Psoas muscle (tissue), 8 donors: ENCODE measurements around the gene OR9G1. TPM values are rescaled to one million over a fixed set of nuclear protein-coding genes. Genes with fewer than 3 reads are reported as not detected.
"Not testable (repeated sequence)": the region's sequence is repeated elsewhere in the genome, so short reads cannot be mapped to it uniquely, and the experiment has no call there.

Source experiments
- ATAC-seq, 4 donors: fragments of 200-7000 bp; cut with Tn5 transposase; one replicate each; pipeline ENCODE4 v1.9.1; 2020; ENCODE audit warnings: moderate library complexity in 3 of 4, mild to moderate bottlenecking in 2 of 4
- DNase-seq, 2 donors: peaks; one replicate each; pipeline ENCODE4 v3.0.0-alpha.2; 2020
- H3K27ac ChIP-seq: fragments of 200-600 bp; one replicate; pipeline ENCODE4 v1.8.0; 2022
- H3K27me3 ChIP-seq, 3 donors: fragments of 200-600 bp in 1 of 3; one replicate each; pipeline versions ENCODE4 v1.6.1 to v1.8.0; 2013 to 2022; ENCODE audit warnings: low read length in 2 of 3, mild to moderate bottlenecking in 2 of 3, moderate library complexity in 1 of 3; ENCODE audit not compliant: insufficient read depth in 3 of 3
- H3K36me3 ChIP-seq, 2 donors: fragments of 200-600 bp in 1 of 2; one replicate each; pipeline versions ENCODE4 v1.6.1 to v1.8.0; 2013 to 2022; ENCODE audit warnings: low read depth in 1 of 2, mild to moderate bottlenecking in 1 of 2, moderate library complexity in 1 of 2; ENCODE audit not compliant: insufficient read depth in 1 of 2
- H3K4me1 ChIP-seq: fragments of 200-600 bp; one replicate; pipeline ENCODE4 v1.8.0; 2022
- H3K4me3 ChIP-seq: fragments of 200-600 bp; one replicate; pipeline ENCODE4 v1.8.0; 2022; ENCODE audit warnings: mild to moderate bottlenecking
- H3K9me3 ChIP-seq: fragments of 200-600 bp; one replicate; pipeline ENCODE4 v1.8.0; 2022
- CTCF ChIP-seq: fragments of 200-600 bp; IDR thresholded peaks from one replicate; pipeline ENCODE4 v1.8.0; 2022; ENCODE audit warnings: antibody characterized with exemption
- WGBS, 3 donors: extraction: QIAGEN DNeasy Blood & Tissue Kit; methylation state at CpG; one replicate each; pipeline versions ENCODE4 v1.1.6 to v1.1.7; 2013; 5-methylcytosine and 5-hydroxymethylcytosine counted together
- intact Hi-C, 2 donors: fragments of 100-400 bp; cut with DNase I; formaldehyde crosslinking; loops; one replicate each; pipeline versions ENCODE4 v1.11.0 to v1.14.2; 2022
- polyA plus RNA-seq, 3 donors: library from polyadenylated mRNA; stranded (reverse); fragments of 200-250 nt; gene quantifications; one replicate each; pipeline ENCODE4 v1.2.3, GENCODE V29; 2013
- total RNA-seq, 4 donors: library from RNA; stranded (reverse); fragmentation: NEBNext Ultra II Directional in 2 of 4; extraction: Animal tissue kit (Norgen Biotek cat#: 25700) in 2 of 4; gene quantifications; one replicate each; pipeline versions ENCODE4 v1.2.1 to v1.2.4, GENCODE V29; 2021 to 2023
- donor health status: healthy with polysubstance abuse.
- donor health status: DM: no; HTN: no; CAD: no; lungs with moderate emphysema.
- donor health status: Bipolar disorder and iron deficiency.
- donor health status: healthy.
- donor health status: DM: yes; HTN: yes; CAD: no.
- donor health status: DM: no; HTN: no; CAD: no.
- donor health status: DM: no; HTN: no; CAD: no.
- donor health status: DM: yes; HTN: yes; CAD: no.

OR9G1 gene
- total and polyA plus RNA-seq, 7 donors, result not detected

- DNase-seq, result no peak
- no peaks in the 10 kb centered on the region for H3K36me3 ChIP-seq
- H3K9me3 ChIP-seq, result no peaks in the 10 kb centered on the region
- no peaks in the 10 kb centered on the region for H3K27me3 ChIP-seq
- WGBS, 3 donors, result 62 to 75% (median 68%) methylated on average over 1 of the region's 1 CpG
- TF ChIP-seq CTCF, result no peak
- H3K27ac ChIP-seq, result no peak overlapping the region
- intact Hi-C loops, result no loop called here
- no peaks in the 10 kb centered on the region for H3K4me1 ChIP-seq
- no peak for ATAC-seq
- no peak overlapping the region for H3K4me3 ChIP-seq
Measured at GRCh38 chr11:56688554-56689100, 10.3 kb upstream of the OR9G1 start.

DNA sequence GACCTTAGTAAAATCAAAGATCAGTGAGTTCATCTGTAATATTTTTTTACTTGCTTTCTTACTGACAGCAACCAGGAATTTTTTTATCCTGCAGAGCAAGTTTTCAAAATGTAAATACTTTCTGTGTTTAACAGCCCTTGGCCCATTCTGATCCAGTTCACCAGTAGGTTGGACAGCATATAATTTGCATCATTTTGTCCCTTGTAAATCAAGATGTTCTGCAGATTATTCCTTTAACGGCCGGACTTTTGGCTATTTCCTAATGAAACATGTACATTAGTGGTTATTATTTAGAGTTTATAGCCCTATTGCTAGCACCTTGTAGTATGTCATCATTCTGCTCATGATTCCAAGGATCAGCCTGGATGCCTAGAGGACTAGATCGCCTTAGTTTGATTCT is 7.7 kb upstream of the OR9G1 start:
- ATAC-seq, H3K4me3 ChIP-seq, H3K27ac ChIP-seq, intact Hi-C loops, H3K4me1 ChIP-seq, H3K36me3 ChIP-seq, H3K27me3 ChIP-seq, DNase-seq, H3K9me3 ChIP-seq: not testable (repeated sequence)
- WGBS, 3 donors, result 82 to 86% (median 85%) methylated on average over 3 of the region's 3 CpGs

- ATAC-seq (no peak), DNase-seq (no peak)
- Histone ChIP-seq H3K4me1 (no peaks in the 10 kb centered on the region), H3K27me3 (no peaks in the 10 kb centered on the region), H3K36me3 (no peaks in the 10 kb centered on the region), H3K9me3 (no peaks in the 10 kb centered on the region), H3K27ac (no peak overlapping the region), H3K4me3 (no peak overlapping the region)
- intact Hi-C loops, result no loop called here
- TF ChIP-seq CTCF, result no peak
- WGBS, 3 donors, result 75 to 89% (median 77%) methylated on average over 2 of the region's 2 CpGs
Measured at GRCh38 chr11:56693428-56693827, 5.5 kb upstream of the OR9G1 start.

DNA sequence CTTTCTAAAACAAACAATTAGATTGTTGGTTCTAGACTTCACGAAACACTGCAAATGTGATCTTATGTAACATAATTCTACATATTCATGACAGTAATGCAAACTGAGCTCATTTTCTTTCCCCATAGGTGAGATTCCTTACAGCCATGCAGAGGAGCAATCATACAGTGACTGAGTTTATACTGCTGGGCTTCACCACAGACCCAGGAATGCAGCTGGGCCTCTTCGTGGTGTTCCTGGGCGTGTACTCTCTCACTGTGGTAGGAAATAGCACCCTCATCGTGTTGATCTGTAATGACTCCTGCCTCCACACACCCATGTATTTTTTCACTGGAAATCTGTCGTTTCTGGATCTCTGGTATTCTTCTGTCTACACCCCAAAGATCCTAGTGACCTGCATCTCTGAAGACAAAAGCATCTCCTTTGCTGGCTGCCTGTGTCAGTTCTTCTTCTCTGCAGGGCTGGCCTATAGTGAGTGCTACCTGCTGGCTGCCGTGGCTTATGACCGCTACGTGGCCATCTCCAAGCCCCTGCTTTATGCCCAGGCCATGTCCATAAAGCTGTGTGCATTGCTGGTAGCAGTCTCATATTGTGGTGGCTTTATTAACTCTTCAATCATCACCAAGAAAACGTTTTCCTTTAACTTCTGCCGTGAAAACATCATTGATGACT is 1.5 kb downstream of the OR9G1 start:
- Histone ChIP-seq H3K4me3 (no peak overlapping the region), H3K9me3 (no peaks in the 10 kb centered on the region), H3K27ac (no peak overlapping the region), H3K36me3 (no peaks in the 10 kb centered on the region), H3K4me1 (no peaks in the 10 kb centered on the region), H3K27me3 (no peaks in the 10 kb centered on the region)
- TF ChIP-seq CTCF, result no peak
- WGBS, 3 donors, result 51 to 55% (median 54%) methylated on average over 10 of the region's 10 CpGs
- ATAC-seq (no peak), DNase-seq (no peak)
- intact Hi-C loops, result no loop called here

- no peak for ATAC-seq
- H3K27ac ChIP-seq, result no peak overlapping the region
- H3K4me1 ChIP-seq, result no peaks in the 10 kb centered on the region
- intact Hi-C loops, result no loop called here
- no peaks in the 10 kb centered on the region for H3K9me3 ChIP-seq
- H3K36me3 ChIP-seq, result no peaks in the 10 kb centered on the region
- DNase-seq, result no peak
- H3K27me3 ChIP-seq, result no peaks in the 10 kb centered on the region
- no peak overlapping the region for H3K4me3 ChIP-seq
- WGBS, 3 donors, result 66 to 70% (median 67%) methylated on average over 8 of the region's 8 CpGs
- TF ChIP-seq CTCF, result no peak
Measured at GRCh38 chr11:56700914-56701485, 2.1 kb downstream of the OR9G1 start.
